CD4-positive, alpha-beta memory T cell (primary cell): ENCODE measurements around the gene SLAIN1. TPM values are rescaled to one million over a fixed set of nuclear protein-coding genes. Genes with fewer than 3 reads are reported as not detected.

Experiments
- CTCF ChIA-PET: fragments of 350-600 bp; sonication (Branson Sonifier 250); formaldehyde crosslinking; loops from one replicate; lab custom pipeline; 2021; ENCODE audit warnings: inconsistent platforms; ENCODE audit not compliant: partially characterized antibody; lab: Charles Lee
- POLR2A ChIA-PET: fragments of 350-600 bp; sonication (Branson Sonifier 250); formaldehyde crosslinking; loops from one replicate; lab custom pipeline; 2021; ENCODE audit not compliant: partially characterized antibody; lab: Charles Lee
- DNase-seq, 5 donors: peaks; one replicate each; pipeline versions ENCODE4 v3.0.0 to v3.0.0-alpha.2; 2020 to 2022; ENCODE audit warnings: mixed read lengths in 1 of 5
- H3K27ac ChIP-seq: one replicate; pipeline ENCODE4 v1.7.0; 2013; ENCODE audit warnings: low read depth, low read length
- H3K27me3 ChIP-seq: 2 replicates; pipeline ENCODE4 v1.7.0; 2013; ENCODE audit warnings: mild to moderate bottlenecking, low read length, moderate library complexity; ENCODE audit not compliant: insufficient read depth
- H3K36me3 ChIP-seq: 2 replicates; pipeline ENCODE4 v1.7.0; 2013; ENCODE audit warnings: mild to moderate bottlenecking, low read length, moderate library complexity; ENCODE audit not compliant: insufficient read depth
- H3K4me1 ChIP-seq: 2 replicates; pipeline ENCODE4 v1.7.0; 2013; ENCODE audit warnings: mild to moderate bottlenecking, low read length, moderate library complexity; ENCODE audit not compliant: insufficient read depth
- H3K4me3 ChIP-seq, 2 donors: one replicate each; pipeline ENCODE4 v1.7.0; 2013; ENCODE audit warnings: low read length in 2 of 2, mild to moderate bottlenecking in 1 of 2
- H3K9me3 ChIP-seq, 2 donors: one replicate each; pipeline ENCODE4 v1.7.0; 2013; ENCODE audit warnings: low read length in 2 of 2, control low read depth in 1 of 2; ENCODE audit not compliant: control insufficient read depth in 1 of 2
- H3K27ac Mint-ChIP-seq, 7 donors: one replicate each; pipeline ENCODE4 v1.8.0; 2020 to 2021; ENCODE audit warnings: mixed read lengths in 7 of 7, mild to moderate bottlenecking in 6 of 7, inconsistent platforms in 3 of 7, moderate library complexity in 3 of 7
- H3K27me3 Mint-ChIP-seq, 2 donors: one replicate each; pipeline ENCODE4 v1.8.0; 2020 to 2021; ENCODE audit warnings: mixed read lengths in 2 of 2
- H3K36me3 Mint-ChIP-seq, 2 donors: one replicate each; pipeline ENCODE4 v1.8.0; 2020 to 2021; ENCODE audit warnings: mixed read lengths in 2 of 2, inconsistent platforms in 1 of 2, mild to moderate bottlenecking in 1 of 2
- H3K4me1 Mint-ChIP-seq, 4 donors: one replicate each; pipeline ENCODE4 v1.8.0; 2020 to 2021; ENCODE audit warnings: mixed read lengths in 4 of 4, mild to moderate bottlenecking in 1 of 4
- H3K4me3 Mint-ChIP-seq, 8 donors: one replicate each; pipeline ENCODE4 v1.8.0; 2020 to 2021; ENCODE audit warnings: mixed read lengths in 8 of 8, mild to moderate bottlenecking in 7 of 8, moderate library complexity in 6 of 8, inconsistent platforms in 3 of 8
- H3K9me3 Mint-ChIP-seq, 8 donors: one replicate each; pipeline ENCODE4 v1.8.0; 2020 to 2021; ENCODE audit warnings: mixed read lengths in 8 of 8, mild to moderate bottlenecking in 5 of 8, inconsistent platforms in 3 of 8, moderate library complexity in 1 of 8
- intact Hi-C: fragments of 100-400 bp; cut with micrococcal nuclease; formaldehyde crosslinking; loops from one replicate; pipeline ENCODE4 v1.15.1; 2023
- polyA plus RNA-seq, 2 donors: library from polyadenylated mRNA; unstranded; fragments of 300-500 nt; fragmentation: Illumina TruSeq; gene quantifications; one replicate each; pipeline ENCODE4 v1.2.3, GENCODE V29; 2021
- total RNA-seq, 2 experiments: library from RNA; stranded (reverse); gene quantifications; one replicate each; pipeline ENCODE4 v1.2.3, GENCODE V29; 2021

The SLAIN1 gene
- total and polyA plus RNA-seq, 4 experiments from 2014 or later: 39.3 to 58.9 (median 52.4) TPM

DNA sequence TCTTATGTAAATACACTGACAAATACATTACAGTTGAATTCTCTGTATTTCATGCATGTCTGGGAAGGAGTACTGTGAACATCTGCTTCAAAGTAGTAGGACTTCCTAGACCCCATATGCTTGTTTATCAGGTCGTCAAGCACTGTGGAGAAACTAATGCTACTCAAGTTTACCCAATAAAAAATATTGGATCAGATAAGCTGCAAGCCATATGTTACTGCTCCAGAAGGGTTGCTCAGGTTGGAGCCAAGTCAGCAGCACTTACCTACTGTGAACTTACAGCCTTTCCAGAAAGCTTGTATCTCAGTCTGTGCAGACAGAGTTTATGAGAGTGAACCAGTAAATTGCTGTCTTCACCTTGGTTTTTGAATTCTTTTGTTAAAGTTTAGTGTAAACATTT, 36.2 kb downstream of the SLAIN1 start:
- H3K36me3 ChIP-seq: no peaks in the 10 kb centered on the region
- Mint-ChIP-seq H3K4me1 (peaks cover 16 to 23% (median 19%) of the 10 kb centered on the region in 4 donors), H3K27ac (no peak overlapping the region), H3K4me3 (no peak overlapping the region), H3K36me3 (peaks cover 8 to 22% of the 10 kb centered on the region in 2 donors), H3K27me3 (no peaks in the 10 kb centered on the region), H3K9me3 (no peaks in the 10 kb centered on the region)
- DNase-seq: no peak
- ChIA-PET CTCF (no interaction called here), POLR2A (no interaction called here)
- intact Hi-C loops: no loop called here
- no peaks in the 10 kb centered on the region for H3K9me3 ChIP-seq
- peaks cover 15% of the 10 kb centered on the region for H3K4me1 ChIP-seq
- no peak overlapping the region for H3K27ac ChIP-seq
- no peak overlapping the region for H3K4me3 ChIP-seq
- H3K27me3 ChIP-seq: no peaks in the 10 kb centered on the region

DNA sequence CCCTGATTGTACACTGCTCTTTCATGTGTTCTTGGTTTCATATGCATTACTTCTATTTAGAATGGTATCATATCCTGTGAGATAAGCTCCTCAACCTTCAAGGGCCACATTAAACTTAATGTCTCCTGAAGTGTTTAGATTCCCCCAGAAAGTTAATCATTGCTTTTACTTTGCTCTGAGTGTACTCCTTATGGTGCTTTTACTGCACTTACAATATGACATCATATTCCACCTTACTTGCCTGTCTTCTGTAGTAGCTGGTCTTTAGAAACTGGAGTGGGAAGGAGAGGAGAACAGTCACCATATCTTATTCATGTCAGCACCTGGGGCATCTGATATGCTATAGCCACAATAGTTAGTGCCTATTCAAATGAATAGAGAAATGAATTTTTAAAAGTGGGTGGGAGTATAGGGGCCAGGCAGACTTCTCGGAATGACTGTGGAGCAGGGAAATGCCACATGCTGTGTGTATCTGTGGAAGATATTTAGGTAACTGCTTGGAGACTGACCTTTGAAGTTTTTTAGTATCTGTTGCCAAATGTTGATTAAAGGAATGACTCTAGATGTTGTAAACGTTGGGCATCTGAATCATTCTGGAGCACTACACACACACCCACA, 40.2 kb downstream of the SLAIN1 start:
- Mint-ChIP-seq H3K27me3 (no peaks in the 10 kb centered on the region), H3K36me3 (peaks cover 3 to 10% of the 10 kb centered on the region in 2 donors), H3K4me1 (peaks cover 12 to 25% (median 17%) of the 10 kb centered on the region in 4 donors), H3K4me3 (no peak overlapping the region), H3K27ac (no peak overlapping the region), H3K9me3 (no peaks in the 10 kb centered on the region)
- Histone ChIP-seq H3K4me1 (no peaks in the 10 kb centered on the region), H3K36me3 (no peaks in the 10 kb centered on the region), H3K9me3 (no peaks in the 10 kb centered on the region), H3K4me3 (no peak overlapping the region), H3K27ac (no peak overlapping the region), H3K27me3 (no peaks in the 10 kb centered on the region)
- no peak for DNase-seq
- CTCF ChIA-PET: no interaction called here
- POLR2A ChIA-PET: no interaction called here
- intact Hi-C loops: no loop called here

GRCh38 chr13:77740097-77740735, 42.7 kb downstream of the SLAIN1 start:
- Mint-ChIP-seq H3K4me3 (peak overlapping the region in 1 of 8 donors; percentile 27), H3K4me1 (peaks cover 13 to 25% (median 19%) of the 10 kb centered on the region in 4 donors), H3K36me3 (peaks cover 11 to 24% of the 10 kb centered on the region in 2 donors), H3K27ac (peak overlapping the region in 4 of 7 donors; percentile 23 to 65 (median 46)), H3K27me3 (no peaks in the 10 kb centered on the region), H3K9me3 (no peaks in the 10 kb centered on the region)
- Histone ChIP-seq H3K9me3 (no peaks in the 10 kb centered on the region), H3K27me3 (no peaks in the 10 kb centered on the region), H3K4me3 (no peak overlapping the region), H3K36me3 (peaks cover 12% of the 10 kb centered on the region), H3K27ac (no peak overlapping the region), H3K4me1 (no peaks in the 10 kb centered on the region)
- ChIA-PET CTCF (interaction anchor here (1.4 to 1.9 kb wide), 2 partner anchors 11 to 14 kb away, joined by 3 to 4 read pairs; no protein-coding TSS in a partner anchor), POLR2A (no interaction called here)
- no peak for DNase-seq
- intact Hi-C loops: no loop called here

DNA sequence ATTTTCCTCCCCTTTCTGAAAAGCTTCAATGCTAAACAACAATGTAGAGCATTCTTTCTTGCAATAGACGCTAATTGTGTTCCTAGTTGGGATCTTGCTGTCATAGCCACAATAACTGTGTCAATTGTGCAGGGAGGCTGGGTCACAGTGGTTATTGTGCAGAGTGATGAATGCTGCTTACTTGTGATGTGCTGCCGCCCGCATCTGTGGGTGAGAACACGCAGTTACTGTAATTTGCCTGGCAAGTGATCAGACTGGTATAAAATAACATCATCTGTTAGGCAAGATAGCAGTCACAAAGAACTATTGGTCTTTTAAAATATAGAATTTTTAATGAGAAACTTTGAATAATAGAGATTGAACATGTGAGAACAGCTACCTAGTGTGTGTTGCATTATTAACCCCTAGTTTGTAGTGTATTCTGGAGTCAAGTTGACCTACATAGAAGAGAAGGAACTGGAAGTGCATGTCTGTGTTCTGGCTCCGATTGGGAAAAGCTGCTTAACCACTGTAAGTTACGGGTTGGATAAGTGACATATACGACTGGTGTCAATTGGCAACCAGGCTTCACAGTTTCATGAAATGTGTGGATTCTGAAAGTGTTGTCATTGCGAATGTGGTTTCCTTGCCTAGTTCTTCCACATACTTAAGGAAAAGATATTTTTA, 43.6 kb downstream of the SLAIN1 start:
- Mint-ChIP-seq H3K4me3 (no peak overlapping the region), H3K4me1 (peaks cover 16 to 29% (median 21%) of the 10 kb centered on the region in 4 donors), H3K36me3 (peaks cover 16 to 28% of the 10 kb centered on the region in 2 donors), H3K9me3 (no peaks in the 10 kb centered on the region), H3K27me3 (no peaks in the 10 kb centered on the region), H3K27ac (peak overlapping the region in 1 of 7 donors; percentile 53)
- H3K4me3 ChIP-seq: no peak overlapping the region
- no peak for DNase-seq
- POLR2A ChIA-PET: interaction anchor here (0.6 kb wide), 1 partner anchor 45 kb away, joined by 4 read pairs; no protein-coding TSS in a partner anchor
- no peaks in the 10 kb centered on the region for H3K9me3 ChIP-seq
- peaks cover 12% of the 10 kb centered on the region for H3K36me3 ChIP-seq
- intact Hi-C loops: no loop called here
- CTCF ChIA-PET: interaction anchor here (0.5 to 1.9 kb wide), 4 partner anchors 10 to 670 kb away, joined by 3 to 4 read pairs (median 3); no protein-coding TSS in a partner anchor
- no peaks in the 10 kb centered on the region for H3K4me1 ChIP-seq
- no peak overlapping the region for H3K27ac ChIP-seq
- no peaks in the 10 kb centered on the region for H3K27me3 ChIP-seq

DNA sequence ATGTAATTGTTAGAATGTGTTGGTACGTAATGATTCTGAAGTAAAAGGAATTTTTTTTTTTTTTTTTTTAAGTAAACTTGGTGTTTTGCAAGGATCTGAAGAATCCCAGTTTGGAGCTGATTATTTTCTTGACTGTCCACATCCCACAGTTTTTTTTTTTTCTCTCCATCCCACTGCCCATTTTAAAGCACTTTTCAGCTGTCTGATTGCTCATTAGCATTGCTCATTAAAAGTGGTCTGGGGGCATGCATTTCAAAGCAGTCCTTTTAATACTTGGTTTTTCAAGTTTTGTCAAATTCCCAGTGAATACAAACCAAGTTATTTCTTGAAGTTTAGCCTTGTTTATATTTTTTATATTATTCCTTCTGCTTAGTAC, 44.1 kb downstream of the SLAIN1 start:
- peaks cover 16 to 29% (median 21%) of the 10 kb centered on the region in 4 donors for H3K4me1 Mint-ChIP-seq
- CTCF ChIA-PET: interaction anchor here (1.4 to 1.9 kb wide), 2 partner anchors 9 to 12 kb away, joined by 3 to 4 read pairs; no protein-coding TSS in a partner anchor
- POLR2A ChIA-PET: interaction anchor here (0.6 kb wide), 1 partner anchor 45 kb away, joined by 4 read pairs; no protein-coding TSS in a partner anchor

DNA sequence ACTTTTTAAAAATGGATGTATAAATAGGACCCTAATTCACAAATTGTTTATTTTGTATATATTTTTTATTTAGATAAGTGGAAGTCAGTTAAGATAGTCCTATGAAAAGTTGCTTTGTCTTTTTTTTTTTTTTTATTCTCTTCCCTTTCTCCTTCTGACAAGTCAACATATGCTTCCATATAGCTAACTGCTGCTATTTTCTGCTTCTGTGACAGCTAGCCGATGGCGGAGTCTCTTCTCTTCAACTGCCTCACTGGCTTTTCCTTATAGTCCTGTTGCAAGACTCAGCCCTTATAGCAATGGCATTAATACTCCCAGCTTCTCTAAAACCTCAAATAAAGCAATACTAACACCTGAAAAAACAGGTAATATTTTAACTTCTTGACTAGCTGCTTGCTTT, 45.3 kb downstream of the SLAIN1 start:
- CTCF ChIA-PET: interaction anchor here (0.9 kb wide), 1 partner anchor 9 kb away, joined by 3 read pairs; no protein-coding TSS in a partner anchor
- H3K4me1 ChIP-seq: no peaks in the 10 kb centered on the region
- Mint-ChIP-seq H3K27me3 (no peaks in the 10 kb centered on the region), H3K27ac (peak overlapping the region in 2 of 7 donors; percentile 43 to 54), H3K4me1 (peaks cover 19 to 29% (median 21%) of the 10 kb centered on the region in 4 donors), H3K9me3 (no peaks in the 10 kb centered on the region), H3K36me3 (peaks cover 30 to 41% of the 10 kb centered on the region in 2 donors), H3K4me3 (no peak overlapping the region)
- H3K36me3 ChIP-seq: peaks cover 12% of the 10 kb centered on the region
- intact Hi-C loops: no loop called here
- no peak for DNase-seq
- H3K9me3 ChIP-seq: no peaks in the 10 kb centered on the region
- no peak overlapping the region for H3K4me3 ChIP-seq
- POLR2A ChIA-PET: no interaction called here
- H3K27me3 ChIP-seq: no peaks in the 10 kb centered on the region
- no peak overlapping the region for H3K27ac ChIP-seq

More for the DNA sequence above, 44.1 kb downstream of the SLAIN1 start:
- Histone ChIP-seq H3K4me3 (no peak overlapping the region), H3K36me3 (peaks cover 12% of the 10 kb centered on the region), H3K9me3 (no peaks in the 10 kb centered on the region), H3K27ac (no peak overlapping the region), H3K4me1 (no peaks in the 10 kb centered on the region), H3K27me3 (no peaks in the 10 kb centered on the region)
- DNase-seq: no peak
- H3K36me3 Mint-ChIP-seq: peaks cover 22 to 33% of the 10 kb centered on the region in 2 donors
- no peak overlapping the region for H3K4me3 Mint-ChIP-seq
- H3K27ac Mint-ChIP-seq: peak overlapping the region in 1 of 7 donors; percentile 23
- H3K9me3 Mint-ChIP-seq: no peaks in the 10 kb centered on the region
- intact Hi-C loops: no loop called here
- no peaks in the 10 kb centered on the region for H3K27me3 Mint-ChIP-seq

DNA sequence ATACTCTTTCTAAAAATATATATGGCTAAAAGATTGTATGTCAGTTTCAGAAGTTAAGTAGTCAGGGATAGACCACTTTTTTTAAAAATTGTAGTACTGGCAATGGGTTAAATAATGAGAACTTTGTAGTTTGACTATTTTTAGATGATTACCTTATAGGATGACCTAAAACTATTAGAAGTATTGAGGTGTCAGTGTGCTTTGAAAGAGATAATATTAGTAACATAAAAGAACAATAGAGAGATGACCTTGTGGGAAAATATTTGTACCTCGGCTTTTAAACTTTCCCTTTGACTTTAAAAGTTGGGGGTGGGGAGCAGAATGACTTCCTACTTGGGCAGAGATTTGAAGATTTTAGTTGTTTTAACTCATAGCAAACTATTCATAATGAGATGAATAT, 48.3 kb downstream of the SLAIN1 start:
- peaks cover 30 to 38% of the 10 kb centered on the region in 2 donors for H3K36me3 Mint-ChIP-seq
- Histone ChIP-seq H3K36me3 (peaks cover 12% of the 10 kb centered on the region), H3K4me1 (no peaks in the 10 kb centered on the region), H3K4me3 (no peak overlapping the region), H3K27me3 (no peaks in the 10 kb centered on the region), H3K9me3 (no peaks in the 10 kb centered on the region), H3K27ac (no peak overlapping the region)
- H3K4me3 Mint-ChIP-seq: no peak overlapping the region
- peaks cover 9 to 18% (median 17%) of the 10 kb centered on the region in 4 donors for H3K4me1 Mint-ChIP-seq
- intact Hi-C loops: no loop called here
- CTCF ChIA-PET: no interaction called here
- H3K9me3 Mint-ChIP-seq: no peaks in the 10 kb centered on the region
- no peaks in the 10 kb centered on the region for H3K27me3 Mint-ChIP-seq
- POLR2A ChIA-PET: no interaction called here
- H3K27ac Mint-ChIP-seq: peak overlapping the region in 4 of 7 donors; percentile 1 to 30 (median 18)
- DNase-seq: no peak
